HG03025 (cell line): Measurements from ENCODE around the gene FOXG1.

Experiments used
- ATAC-seq: cut with Tn5 transposase; IDR thresholded peaks from one replicate; pipeline ENCODE4 v1.9.1; 2021; ENCODE audit warnings: mild to moderate bottlenecking, moderate library complexity; ENCODE audit not compliant: unreplicated experiment, low FRiP score

Gene FOXG1

GRCh38 chr14:28766469-28766955, at the start of gene FOXG1:
FOXG1 (plus strand) TSS chr14:28766787; CDS start chr14:28767280, 493 bp downstream.
- ATAC-seq = no peak

- no peak for ATAC-seq
Measured at GRCh38 chr14:28719130-28719529, 47.5 kb upstream of the FOXG1 start.

- ATAC-seq = no peak
Measured at GRCh38 chr14:28731358-28731757, 35.2 kb upstream of the FOXG1 start.

GRCh38 chr14:28742171-28742846, 24.3 kb upstream of the FOXG1 start:
- ATAC-seq = no peak

GRCh38 chr14:28744126-28744525, 22.5 kb upstream of the FOXG1 start:
- ATAC-seq = no peak

GRCh38 chr14:28745176-28745575, 21.4 kb upstream of the FOXG1 start:
- ATAC-seq = no peak

GRCh38 chr14:28746247-28746646, 20.3 kb upstream of the FOXG1 start:
- no peak for ATAC-seq

GRCh38 chr14:28751467-28752058, 15.0 kb upstream of the FOXG1 start:
- ATAC-seq = no peak

GRCh38 chr14:28754209-28754985, 12.2 kb upstream of the FOXG1 start:
- no peak for ATAC-seq

GRCh38 chr14:28755198-28755815, 11.3 kb upstream of the FOXG1 start:
- no peak for ATAC-seq

GRCh38 chr14:28755884-28756268, 10.7 kb upstream of the FOXG1 start:
- ATAC-seq = no peak

- ATAC-seq = no peak
Measured at GRCh38 chr14:28756269-28756883, 10.2 kb upstream of the FOXG1 start.

- ATAC-seq = no peak
Measured at GRCh38 chr14:28756884-28757570, 9.6 kb upstream of the FOXG1 start.

GRCh38 chr14:28757786-28758185, 8.8 kb upstream of the FOXG1 start:
- ATAC-seq = no peak

- ATAC-seq = no peak
Measured at GRCh38 chr14:28758253-28758884, 8.2 kb upstream of the FOXG1 start.

GRCh38 chr14:28758885-28759652, 7.5 kb upstream of the FOXG1 start:
- no peak for ATAC-seq

GRCh38 chr14:28759653-28760313, 6.8 kb upstream of the FOXG1 start:
- ATAC-seq = no peak

GRCh38 chr14:28760431-28760996, 6.1 kb upstream of the FOXG1 start:
- no peak for ATAC-seq
